Lower leg skin (tissue), 3 donors: ENCODE results near the gene KCNMA1.

Experiments
- CTCF ChIP-seq, 3 donors: fragments of 450-650 bp; IDR thresholded peaks; one replicate each; pipeline ENCODE4 v1.5.1; 2016; ENCODE audit warnings: antibody characterized with exemption in 3 of 3, mild to moderate bottlenecking in 3 of 3, moderate library complexity in 2 of 3
- POLR2A ChIP-seq, 2 donors: fragments of 450-650 bp; IDR thresholded peaks; one replicate each; pipeline ENCODE4 v1.6.1; 2016 to 2017; ENCODE audit warnings: antibody characterized with exemption in 2 of 2, mild to moderate bottlenecking in 1 of 2, moderate library complexity in 1 of 2

GRCh38 chr10:76942628-76943416 is 694.8 kb downstream of the KCNMA1 start:
- TF ChIP-seq CTCF (IDR thresholded peaks at IDR 0.05) (no peak), POLR2A (IDR thresholded peaks at IDR 0.05) (no peak)
